RWPE1 (cell line): ENCODE measurements around the gene NCAPD3.

Experiments
- CTCF ChIA-PET: fragments of 350-600 bp; sonication (Branson Sonifier 250); formaldehyde crosslinking; extraction: SDS; loops from one replicate; lab custom pipeline; 2021; lab: Yijun Ruan, JAX
- POLR2A ChIA-PET: fragments of 400-600 bp; formaldehyde crosslinking; extraction: SDS; loops from one replicate; lab custom pipeline; 2020; ENCODE audit warnings: antibody characterized with exemption; ENCODE audit not compliant: low non-redundant PET; lab: Yijun Ruan, JAX
- DNase-seq: peaks from one replicate; pipeline ENCODE4 v3.0.0; 2012; ENCODE audit warnings: low spot score
- H3K27ac ChIP-seq: fragments of 450-650 bp; 2 replicates; pipeline ENCODE4 v1.5.1; 2017
- TF ChIP-seq, protein P1 (sequence below): fragments of 450-650 bp; conservative IDR thresholded peaks from 2 replicates; pipeline ENCODE4 v1.5.1; 2017; ENCODE audit warnings: low read depth, mild to moderate bottlenecking

NCAPD3 gene

DNA sequence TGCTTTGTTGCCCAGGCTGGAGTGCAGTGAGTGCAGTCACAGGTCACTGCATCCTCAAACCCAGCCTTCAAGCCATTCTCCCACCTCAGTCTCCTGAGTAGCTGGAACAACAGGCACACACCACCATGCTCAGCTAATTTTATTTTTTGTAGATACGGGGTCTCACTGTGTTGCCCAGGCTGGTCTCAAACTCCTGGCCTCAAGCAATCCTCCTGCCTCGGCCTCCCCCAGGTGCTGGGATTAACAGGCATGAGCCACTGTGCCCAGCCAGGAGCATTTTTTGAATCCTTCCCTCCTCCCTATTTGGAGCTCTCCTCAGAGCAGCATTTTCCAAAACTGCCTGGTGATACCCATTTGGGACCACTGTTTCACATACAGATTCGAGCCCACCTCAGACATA, 77.2 kb downstream of the NCAPD3 start:
- POLR2A ChIA-PET, result no interaction called here
- no peak overlapping the region for H3K27ac ChIP-seq
- CTCF ChIA-PET, result no interaction called here
- TF ChIP-seq, protein P1, sequence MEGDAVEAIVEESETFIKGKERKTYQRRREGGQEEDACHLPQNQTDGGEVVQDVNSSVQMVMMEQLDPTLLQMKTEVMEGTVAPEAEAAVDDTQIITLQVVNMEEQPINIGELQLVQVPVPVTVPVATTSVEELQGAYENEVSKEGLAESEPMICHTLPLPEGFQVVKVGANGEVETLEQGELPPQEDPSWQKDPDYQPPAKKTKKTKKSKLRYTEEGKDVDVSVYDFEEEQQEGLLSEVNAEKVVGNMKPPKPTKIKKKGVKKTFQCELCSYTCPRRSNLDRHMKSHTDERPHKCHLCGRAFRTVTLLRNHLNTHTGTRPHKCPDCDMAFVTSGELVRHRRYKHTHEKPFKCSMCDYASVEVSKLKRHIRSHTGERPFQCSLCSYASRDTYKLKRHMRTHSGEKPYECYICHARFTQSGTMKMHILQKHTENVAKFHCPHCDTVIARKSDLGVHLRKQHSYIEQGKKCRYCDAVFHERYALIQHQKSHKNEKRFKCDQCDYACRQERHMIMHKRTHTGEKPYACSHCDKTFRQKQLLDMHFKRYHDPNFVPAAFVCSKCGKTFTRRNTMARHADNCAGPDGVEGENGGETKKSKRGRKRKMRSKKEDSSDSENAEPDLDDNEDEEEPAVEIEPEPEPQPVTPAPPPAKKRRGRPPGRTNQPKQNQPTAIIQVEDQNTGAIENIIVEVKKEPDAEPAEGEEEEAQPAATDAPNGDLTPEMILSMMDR, result no peak
- DNase-seq, result no peak

DNA sequence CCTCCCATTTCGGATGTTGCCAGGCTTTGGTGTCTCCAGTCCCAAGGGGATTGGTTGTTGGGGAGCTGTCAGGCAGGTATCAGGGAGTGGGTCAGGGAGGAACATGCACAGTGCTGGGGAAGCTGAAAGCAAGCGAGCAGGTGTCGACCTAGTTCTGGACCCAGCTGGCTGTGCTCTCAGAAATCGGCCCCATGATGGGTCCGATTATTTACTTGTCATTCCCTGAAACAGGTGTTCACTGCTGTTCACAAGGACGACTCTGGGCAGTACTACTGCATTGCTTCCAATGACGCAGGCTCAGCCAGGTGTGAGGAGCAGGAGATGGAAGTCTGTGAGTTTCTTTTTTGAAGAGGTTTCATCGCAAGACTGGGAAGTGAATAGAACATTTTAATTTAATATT, 78.1 kb downstream of the NCAPD3 start:
- ChIA-PET POLR2A (no interaction called here), CTCF (no interaction called here)
- TF ChIP-seq, protein P1, result no peak
- no peak for DNase-seq
- no peak overlapping the region for H3K27ac ChIP-seq

DNA sequence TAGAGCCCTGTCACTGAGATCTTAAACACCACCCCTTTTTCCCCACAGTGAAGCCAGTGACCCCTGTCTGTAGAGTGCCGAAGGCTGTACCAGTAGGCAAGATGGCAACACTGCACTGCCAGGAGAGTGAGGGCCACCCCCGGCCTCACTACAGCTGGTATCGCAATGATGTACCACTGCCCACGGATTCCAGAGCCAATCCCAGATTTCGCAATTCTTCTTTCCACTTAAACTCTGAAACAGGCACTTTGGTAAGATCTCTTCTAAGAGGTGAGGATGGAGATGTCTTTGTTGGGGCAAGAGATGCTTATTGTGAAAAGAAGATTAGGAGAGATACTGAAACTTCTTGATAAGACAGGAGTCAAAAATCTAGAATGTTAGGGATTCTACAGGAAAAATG, 79.0 kb downstream of the NCAPD3 start:
- no peak overlapping the region for H3K27ac ChIP-seq
- TF ChIP-seq, protein P1, result no peak
- CTCF ChIA-PET, result no interaction called here
- POLR2A ChIA-PET, result no interaction called here
- no peak for DNase-seq

DNA sequence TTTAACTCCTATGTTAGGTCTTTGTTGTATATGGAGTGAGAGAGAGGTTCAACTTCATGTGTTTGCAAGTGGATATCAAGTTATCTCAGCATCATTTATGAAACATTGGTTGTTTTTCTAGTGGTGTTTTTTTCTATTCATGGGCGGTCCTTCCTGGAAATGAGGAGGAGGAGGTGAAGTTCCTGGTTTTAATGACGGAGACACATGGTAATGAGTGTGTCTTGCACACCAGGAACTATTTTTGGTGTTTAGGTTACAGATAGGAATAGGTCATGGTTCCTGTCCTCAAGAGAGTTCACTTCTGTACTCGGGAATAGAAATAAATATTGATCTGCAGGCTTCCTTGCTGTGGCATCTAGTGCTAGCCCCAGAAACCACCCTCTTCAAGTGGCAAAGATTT, 80.0 kb downstream of the NCAPD3 start:
- no peak overlapping the region for H3K27ac ChIP-seq
- CTCF ChIA-PET, result no interaction called here
- POLR2A ChIA-PET, result no interaction called here
- TF ChIP-seq, protein P1, result no peak
- no peak for DNase-seq

DNA sequence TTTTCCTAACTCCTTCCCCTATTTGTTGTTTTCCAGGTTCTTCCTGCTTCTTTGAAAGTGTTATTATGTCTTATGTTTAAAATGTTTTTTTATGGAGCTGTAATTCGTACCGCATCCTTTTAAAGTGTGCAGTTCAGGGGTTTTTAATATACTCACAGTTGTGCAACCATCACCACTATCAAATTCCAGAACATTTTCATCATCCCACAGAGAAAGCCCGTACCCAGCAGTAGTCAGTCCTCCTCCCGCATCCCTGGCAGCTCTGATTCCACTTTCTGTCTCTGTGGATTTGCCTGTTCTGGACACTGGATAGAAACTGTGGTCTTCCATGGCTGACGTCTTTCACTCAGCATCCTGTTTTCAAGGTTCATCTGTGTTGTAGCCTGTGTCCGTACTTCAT, 81.2 kb downstream of the NCAPD3 start:
- DNase-seq, result no peak
- POLR2A ChIA-PET, result no interaction called here
- TF ChIP-seq, protein P1, result no peak
- CTCF ChIA-PET, result interaction anchor here (1.3 kb wide), 1 partner anchor 92 kb away, joined by 3 read pairs; no protein-coding TSS in a partner anchor
- H3K27ac ChIP-seq, result no peak overlapping the region

DNA sequence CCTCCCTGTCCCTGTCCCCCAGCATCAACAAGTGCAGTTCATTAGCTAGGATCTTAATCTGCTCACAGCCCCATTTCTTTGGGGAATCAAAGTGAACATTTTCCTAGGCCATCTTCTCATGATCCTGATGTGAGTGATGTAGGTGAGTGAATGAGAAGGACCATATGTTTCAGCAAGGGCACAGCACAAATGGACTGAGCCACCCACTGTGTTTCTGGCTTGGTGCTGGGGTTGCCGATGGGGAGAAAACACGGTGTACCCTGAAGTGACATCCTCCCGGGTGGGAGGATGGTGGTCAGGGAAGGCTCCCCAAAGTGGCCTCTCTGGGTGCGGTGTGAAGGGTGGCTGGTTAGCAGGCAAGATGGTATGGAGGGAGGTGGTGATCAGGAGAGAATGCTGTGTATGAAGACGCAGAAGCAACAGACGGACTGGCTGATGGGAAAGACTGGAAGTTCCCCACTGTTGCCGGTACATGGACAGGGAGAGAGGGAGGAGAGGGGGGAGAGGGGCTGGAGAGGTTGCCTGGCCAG, 82.7 kb downstream of the NCAPD3 start:
- CTCF ChIA-PET, result no interaction called here
- POLR2A ChIA-PET, result no interaction called here
- DNase-seq, result no peak
- no peak overlapping the region for H3K27ac ChIP-seq
- TF ChIP-seq, protein P1, result no peak
